Neural cell (in vitro differentiated cells): ENCODE data around the gene UHRF2. TPM values are rescaled to one million over a fixed set of nuclear protein-coding genes. Genes with fewer than 3 reads are reported as not detected.

ENCODE experiments used
- H2AFZ ChIP-seq: fragments of 200-600, 300-800 bp; sonication (generic), shearing (Covaris generic); 2 replicates; pipeline ENCODE4 v1.6.0; 2014; ENCODE audit warnings: low read depth, mild to moderate bottlenecking, antibody characterized with exemption, low read length, moderate library complexity
- H3F3A ChIP-seq: fragments of 200-600 bp; shearing (Covaris generic); 2 replicates; pipeline ENCODE4 v1.6.1; 2016; ENCODE audit warnings: mild to moderate bottlenecking, moderate library complexity, mixed read lengths, antibody characterized with exemption, low read length; ENCODE audit not compliant: insufficient read depth, poor library complexity, severe bottlenecking
- H3K27ac ChIP-seq: fragments of 200-600, 300-800 bp; sonication (generic), shearing (Covaris generic); 2 replicates; pipeline ENCODE4 v1.5.1; 2014; ENCODE audit warnings: mild to moderate bottlenecking, low read length, moderate library complexity
- H3K27me3 ChIP-seq: fragments of 300-800, 200-600 bp; sonication (generic), shearing (Covaris generic); 2 replicates; pipeline ENCODE4 v1.6.0; 2014; ENCODE audit warnings: mild to moderate bottlenecking, low read depth, low read length, moderate library complexity; ENCODE audit not compliant: insufficient read depth
- H3K36me3 ChIP-seq: fragments of 300-800, 200-600 bp; sonication (generic), shearing (Covaris generic); 2 replicates; pipeline ENCODE4 v1.5.1; 2014; ENCODE audit warnings: mild to moderate bottlenecking, antibody characterized with exemption, low read length, moderate library complexity; ENCODE audit not compliant: insufficient read depth
- H3K4me2 ChIP-seq: fragments of 300-800, 200-600 bp; sonication (generic), shearing (Covaris generic); 2 replicates; pipeline ENCODE4 v1.6.0; 2014; ENCODE audit warnings: mild to moderate bottlenecking, low read length
- H3K4me3 ChIP-seq: fragments of 300-800, 200-600 bp; sonication (generic), shearing (Covaris generic); 2 replicates; pipeline ENCODE4 v1.5.1; 2014; ENCODE audit warnings: mild to moderate bottlenecking, low read length, moderate library complexity
- H3K79me2 ChIP-seq: fragments of 200-600 bp; shearing (Covaris generic); replicated peaks from 2 replicates; pipeline ENCODE4 v1.6.0; 2014; ENCODE audit warnings: mild to moderate bottlenecking, low read length, moderate library complexity; ENCODE audit not compliant: insufficient read depth
- H3K9ac ChIP-seq: fragments of 300-800, 200-600 bp; sonication (generic), shearing (Covaris generic); 2 replicates; pipeline ENCODE4 v1.6.1; 2016; ENCODE audit warnings: mild to moderate bottlenecking, low read length, mixed read lengths
- H3K9me2 ChIP-seq: fragments of 200-600 bp; shearing (Covaris generic); 2 replicates; pipeline ENCODE4 v1.6.1; 2016; ENCODE audit warnings: mild to moderate bottlenecking, low read length, mixed read lengths; ENCODE audit not compliant: insufficient read depth
- H3K9me3 ChIP-seq: fragments of 200-600, 300-800 bp; sonication (generic), shearing (Covaris generic); 2 replicates; pipeline ENCODE4 v1.6.1; 2016; ENCODE audit warnings: mild to moderate bottlenecking, mixed run types, low read length, moderate library complexity, mixed read lengths
- H4K20me1 ChIP-seq: fragments of 200-600 bp; shearing (Covaris generic); 2 replicates; pipeline ENCODE4 v1.6.1; 2016; ENCODE audit warnings: mild to moderate bottlenecking, mixed run types; ENCODE audit not compliant: insufficient read depth
- EP300 ChIP-seq: fragments of 450-650 bp; conservative IDR thresholded peaks from 2 replicates; pipeline ENCODE4 v1.6.1; 2014; ENCODE audit warnings: antibody characterized with exemption, mild to moderate bottlenecking, moderate library complexity; ENCODE audit not compliant: poor library complexity, severe bottlenecking
- EZH2 ChIP-seq: fragments of 200-600, 300-800 bp; shearing (Covaris generic), sonication (generic); IDR thresholded peaks from 2 replicates; pipeline ENCODE4 v1.6.1; 2014; ENCODE audit warnings: antibody characterized with exemption, low read length, borderline replicate concordance, mild to moderate bottlenecking; ENCODE audit not compliant: insufficient read depth, poor library complexity, severe bottlenecking
- MXI1 ChIP-seq: fragments of 450-650 bp; conservative IDR thresholded peaks from 2 replicates; pipeline ENCODE4 v1.6.1; 2014; ENCODE audit warnings: antibody characterized with exemption, mild to moderate bottlenecking; ENCODE audit not compliant: poor library complexity, severe bottlenecking
- POLR2AphosphoS5 ChIP-seq: IDR thresholded peaks from 2 replicates; pipeline ENCODE4 v1.6.1; 2012
- RAD21 ChIP-seq: fragments of 450-650 bp; conservative IDR thresholded peaks from 2 replicates; pipeline ENCODE4 v1.6.1; 2014; ENCODE audit warnings: antibody characterized with exemption, mild to moderate bottlenecking, moderate library complexity
- SMC3 ChIP-seq: fragments of 450-650 bp; conservative IDR thresholded peaks from 2 replicates; pipeline ENCODE4 v1.6.1; 2014; ENCODE audit warnings: antibody characterized with exemption, mild to moderate bottlenecking, moderate library complexity; ENCODE audit not compliant: poor library complexity
- TAF1 ChIP-seq: IDR thresholded peaks from 2 replicates; pipeline ENCODE4 v1.6.1; 2012; ENCODE audit warnings: low read depth
- polyA plus RNA-seq: library from polyadenylated mRNA; depleted of rRNA; stranded (reverse); fragments of >200 nt; gene quantifications from 2 replicates; pipeline ENCODE4 v1.2.3, GENCODE V29; 2014
- TF ChIP-seq, protein P1 (sequence below): fragments of 450-650 bp; IDR thresholded peaks from 2 replicates; pipeline ENCODE4 v1.5.1; 2014; ENCODE audit warnings: antibody characterized with exemption, mild to moderate bottlenecking, moderate library complexity; ENCODE audit not compliant: poor library complexity, severe bottlenecking
- TF ChIP-seq, protein P2 (sequence below): IDR thresholded peaks from 2 replicates; pipeline ENCODE4 v1.6.1; 2012; ENCODE audit warnings: borderline replicate concordance

The UHRF2 gene
- polyA plus RNA-seq, 1 donor from 2014 or later: 96.6 TPM

GRCh38 chr9:6449086-6449485, 36.1 kb downstream of the UHRF2 start:
- peaks cover 57% of the 10 kb centered on the region for H3K79me2 ChIP-seq
- TF ChIP-seq SMC3 (no peak), MXI1 (no peak), EP300 (no peak), POLR2AphosphoS5 (no peak), TAF1 (no peak), RAD21 (no peak), EZH2 (no peak)
- TF ChIP-seq, protein P1, sequence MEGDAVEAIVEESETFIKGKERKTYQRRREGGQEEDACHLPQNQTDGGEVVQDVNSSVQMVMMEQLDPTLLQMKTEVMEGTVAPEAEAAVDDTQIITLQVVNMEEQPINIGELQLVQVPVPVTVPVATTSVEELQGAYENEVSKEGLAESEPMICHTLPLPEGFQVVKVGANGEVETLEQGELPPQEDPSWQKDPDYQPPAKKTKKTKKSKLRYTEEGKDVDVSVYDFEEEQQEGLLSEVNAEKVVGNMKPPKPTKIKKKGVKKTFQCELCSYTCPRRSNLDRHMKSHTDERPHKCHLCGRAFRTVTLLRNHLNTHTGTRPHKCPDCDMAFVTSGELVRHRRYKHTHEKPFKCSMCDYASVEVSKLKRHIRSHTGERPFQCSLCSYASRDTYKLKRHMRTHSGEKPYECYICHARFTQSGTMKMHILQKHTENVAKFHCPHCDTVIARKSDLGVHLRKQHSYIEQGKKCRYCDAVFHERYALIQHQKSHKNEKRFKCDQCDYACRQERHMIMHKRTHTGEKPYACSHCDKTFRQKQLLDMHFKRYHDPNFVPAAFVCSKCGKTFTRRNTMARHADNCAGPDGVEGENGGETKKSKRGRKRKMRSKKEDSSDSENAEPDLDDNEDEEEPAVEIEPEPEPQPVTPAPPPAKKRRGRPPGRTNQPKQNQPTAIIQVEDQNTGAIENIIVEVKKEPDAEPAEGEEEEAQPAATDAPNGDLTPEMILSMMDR: no peak
- no peaks in the 10 kb centered on the region for H4K20me1 ChIP-seq
- no peaks in the 10 kb centered on the region for H3K27me3 ChIP-seq
- H3K36me3 ChIP-seq: no peaks in the 10 kb centered on the region
- H3K9ac ChIP-seq: no peak overlapping the region
- H2AFZ ChIP-seq: no peak overlapping the region
- H3K9me2 ChIP-seq: no peaks in the 10 kb centered on the region
- no peaks in the 10 kb centered on the region for H3K9me3 ChIP-seq
- H3K4me3 ChIP-seq: no peak overlapping the region
- no peak overlapping the region for H3K4me2 ChIP-seq
- no peak overlapping the region for H3K27ac ChIP-seq
- H3F3A ChIP-seq: no peaks in the 10 kb centered on the region

- no peak overlapping the region for H3K9ac ChIP-seq
Measured at GRCh38 chr9:6449645-6450044, 36.6 kb downstream of the UHRF2 start.

More at GRCh38 chr9:6449645-6450044, 36.6 kb downstream of the UHRF2 start:
- Histone ChIP-seq H3K27me3 (no peaks in the 10 kb centered on the region), H2AFZ (no peak overlapping the region), H3K79me2 (peaks cover 60% of the 10 kb centered on the region), H3F3A (no peaks in the 10 kb centered on the region), H3K4me2 (no peak overlapping the region), H3K4me3 (no peak overlapping the region), H3K27ac (no peak overlapping the region), H3K9me3 (no peaks in the 10 kb centered on the region), H3K9me2 (no peaks in the 10 kb centered on the region), H3K36me3 (no peaks in the 10 kb centered on the region), H4K20me1 (no peaks in the 10 kb centered on the region)
- TF ChIP-seq EP300 (no peak), MXI1 (no peak), SMC3 (no peak), EZH2 (no peak), RAD21 (no peak), POLR2AphosphoS5 (no peak), TAF1 (no peak)
- TF ChIP-seq, protein P2, sequence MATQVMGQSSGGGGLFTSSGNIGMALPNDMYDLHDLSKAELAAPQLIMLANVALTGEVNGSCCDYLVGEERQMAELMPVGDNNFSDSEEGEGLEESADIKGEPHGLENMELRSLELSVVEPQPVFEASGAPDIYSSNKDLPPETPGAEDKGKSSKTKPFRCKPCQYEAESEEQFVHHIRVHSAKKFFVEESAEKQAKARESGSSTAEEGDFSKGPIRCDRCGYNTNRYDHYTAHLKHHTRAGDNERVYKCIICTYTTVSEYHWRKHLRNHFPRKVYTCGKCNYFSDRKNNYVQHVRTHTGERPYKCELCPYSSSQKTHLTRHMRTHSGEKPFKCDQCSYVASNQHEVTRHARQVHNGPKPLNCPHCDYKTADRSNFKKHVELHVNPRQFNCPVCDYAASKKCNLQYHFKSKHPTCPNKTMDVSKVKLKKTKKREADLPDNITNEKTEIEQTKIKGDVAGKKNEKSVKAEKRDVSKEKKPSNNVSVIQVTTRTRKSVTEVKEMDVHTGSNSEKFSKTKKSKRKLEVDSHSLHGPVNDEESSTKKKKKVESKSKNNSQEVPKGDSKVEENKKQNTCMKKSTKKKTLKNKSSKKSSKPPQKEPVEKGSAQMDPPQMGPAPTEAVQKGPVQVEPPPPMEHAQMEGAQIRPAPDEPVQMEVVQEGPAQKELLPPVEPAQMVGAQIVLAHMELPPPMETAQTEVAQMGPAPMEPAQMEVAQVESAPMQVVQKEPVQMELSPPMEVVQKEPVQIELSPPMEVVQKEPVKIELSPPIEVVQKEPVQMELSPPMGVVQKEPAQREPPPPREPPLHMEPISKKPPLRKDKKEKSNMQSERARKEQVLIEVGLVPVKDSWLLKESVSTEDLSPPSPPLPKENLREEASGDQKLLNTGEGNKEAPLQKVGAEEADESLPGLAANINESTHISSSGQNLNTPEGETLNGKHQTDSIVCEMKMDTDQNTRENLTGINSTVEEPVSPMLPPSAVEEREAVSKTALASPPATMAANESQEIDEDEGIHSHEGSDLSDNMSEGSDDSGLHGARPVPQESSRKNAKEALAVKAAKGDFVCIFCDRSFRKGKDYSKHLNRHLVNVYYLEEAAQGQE: no peak
- TF ChIP-seq, protein P1: no peak
